NB4 (cell line): ENCODE measurements around the gene TSFM.

Source experiments
- DNase-seq: peaks from one replicate; pipeline ENCODE4 v3.0.0; 2010; ENCODE audit warnings: low read depth
- H3K4me3 ChIP-seq: one replicate; pipeline ENCODE4 v1.5.1; 2011; ENCODE audit warnings: mild to moderate bottlenecking, low read depth, low read length, moderate library complexity
- CTCF ChIP-seq: IDR thresholded peaks from one replicate; pipeline ENCODE4 v1.5.1; 2012; ENCODE audit warnings: low read depth, low read length
- MAX ChIP-seq: IDR thresholded peaks from 2 replicates; pipeline ENCODE4 v1.6.1; 2011; ENCODE audit warnings: low read depth, low read length
- MYC ChIP-seq: IDR thresholded peaks from 2 replicates; pipeline ENCODE4 v1.6.1; 2011; ENCODE audit warnings: low read depth, low read length
- POLR2A ChIP-seq: IDR thresholded peaks from 2 replicates; pipeline ENCODE4 v1.6.1; 2011; ENCODE audit warnings: mild to moderate bottlenecking; ENCODE audit not compliant: insufficient read length; ENCODE audit errors: extremely low read depth

Gene TSFM

GRCh38 chr12:57845478-57846284, 63.1 kb downstream of the TSFM start:
- peak overlapping the region; percentile 78 for H3K4me3 ChIP-seq
- peak; percentile 83 for DNase-seq
- no peak for TF ChIP-seq CTCF
- TF ChIP-seq POLR2A = peak; percentile 26
- no peak for TF ChIP-seq MYC
- no peak for TF ChIP-seq MAX

- peak; percentile 70 for DNase-seq
- TF ChIP-seq MYC (no peak), POLR2A (no peak), MAX (no peak), CTCF (no peak)
- H3K4me3 ChIP-seq = peak overlapping the region; percentile 78
These were observed 63.6 kb downstream of the TSFM start for GRCh38 chr12:57846285-57846576.

- H3K4me3 ChIP-seq = peak within 1 kb of the TSS; percentile 78
- peak; percentile 30; the same call in 1 of the 2 replicates for TF ChIP-seq MYC
- no peak for TF ChIP-seq CTCF
- peak; percentile 32; the same call in 1 of the 2 replicates for TF ChIP-seq MAX
- peak; percentile 99 for DNase-seq
These were observed 64.2 kb downstream of the TSFM start, which contains the start of gene CTDSP2 for GRCh38 chr12:57846577-57847319. Gene CTDSP2, minus strand, starts transcription at chr12:57846729. Its CDS starts 294 bp downstream, at chr12:57846435.
